OCI-LY3 (cell line): Measurements from ENCODE around the gene TOP3B.

ENCODE experiments used
- EZH2phosphoT487 ChIP-seq: fragments of 200-600 bp; shearing (Covaris generic); IDR thresholded peaks from 2 replicates; pipeline ENCODE4 v1.6.1; 2018; ENCODE audit warnings: antibody characterized with exemption, mixed run types, low read depth
- TF ChIP-seq, protein P1 (sequence below): fragments of 200-600, 300-600 bp; sonication (generic); IDR thresholded peaks from 2 replicates; pipeline ENCODE4 v1.5.1; 2014; ENCODE audit warnings: antibody characterized with exemption, low read length, low read depth

DNA sequence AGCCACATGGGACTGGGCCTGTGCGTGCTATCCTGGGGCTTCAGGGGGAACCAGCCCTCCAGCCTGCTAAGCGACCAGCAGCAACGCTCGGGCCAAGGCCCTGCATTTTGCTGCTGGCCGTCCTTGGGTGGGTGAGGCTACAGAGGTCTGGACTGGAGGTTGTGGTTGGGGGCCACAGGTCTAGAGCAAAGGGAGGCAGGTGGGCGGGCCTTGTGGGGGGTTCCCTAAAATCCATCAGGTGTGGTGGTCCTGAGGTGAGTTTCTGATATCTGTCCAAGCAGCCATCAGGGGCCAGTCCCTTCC lies 64.7 kb downstream of the TOP3B start:
- TF ChIP-seq, protein P1, sequence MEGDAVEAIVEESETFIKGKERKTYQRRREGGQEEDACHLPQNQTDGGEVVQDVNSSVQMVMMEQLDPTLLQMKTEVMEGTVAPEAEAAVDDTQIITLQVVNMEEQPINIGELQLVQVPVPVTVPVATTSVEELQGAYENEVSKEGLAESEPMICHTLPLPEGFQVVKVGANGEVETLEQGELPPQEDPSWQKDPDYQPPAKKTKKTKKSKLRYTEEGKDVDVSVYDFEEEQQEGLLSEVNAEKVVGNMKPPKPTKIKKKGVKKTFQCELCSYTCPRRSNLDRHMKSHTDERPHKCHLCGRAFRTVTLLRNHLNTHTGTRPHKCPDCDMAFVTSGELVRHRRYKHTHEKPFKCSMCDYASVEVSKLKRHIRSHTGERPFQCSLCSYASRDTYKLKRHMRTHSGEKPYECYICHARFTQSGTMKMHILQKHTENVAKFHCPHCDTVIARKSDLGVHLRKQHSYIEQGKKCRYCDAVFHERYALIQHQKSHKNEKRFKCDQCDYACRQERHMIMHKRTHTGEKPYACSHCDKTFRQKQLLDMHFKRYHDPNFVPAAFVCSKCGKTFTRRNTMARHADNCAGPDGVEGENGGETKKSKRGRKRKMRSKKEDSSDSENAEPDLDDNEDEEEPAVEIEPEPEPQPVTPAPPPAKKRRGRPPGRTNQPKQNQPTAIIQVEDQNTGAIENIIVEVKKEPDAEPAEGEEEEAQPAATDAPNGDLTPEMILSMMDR, result no peak
- TF ChIP-seq EZH2phosphoT487, result no peak
